HG03175 (cell line): Measurements from ENCODE around the gene KRTAP10-4.
"Not testable (repeated sequence)": the region's sequence is repeated elsewhere in the genome, so short reads cannot be mapped to it uniquely, and the experiment has no call there.

Experiments
- ATAC-seq: cut with Tn5 transposase; IDR thresholded peaks from one replicate; pipeline ENCODE4 v1.9.1; 2021; ENCODE audit warnings: mild to moderate bottlenecking, moderate library complexity; ENCODE audit not compliant: unreplicated experiment

KRTAP10-4 gene

GRCh38 chr21:44533891-44534627 is 39.5 kb upstream of the KRTAP10-4 start:
- ATAC-seq = no peak

DNA sequence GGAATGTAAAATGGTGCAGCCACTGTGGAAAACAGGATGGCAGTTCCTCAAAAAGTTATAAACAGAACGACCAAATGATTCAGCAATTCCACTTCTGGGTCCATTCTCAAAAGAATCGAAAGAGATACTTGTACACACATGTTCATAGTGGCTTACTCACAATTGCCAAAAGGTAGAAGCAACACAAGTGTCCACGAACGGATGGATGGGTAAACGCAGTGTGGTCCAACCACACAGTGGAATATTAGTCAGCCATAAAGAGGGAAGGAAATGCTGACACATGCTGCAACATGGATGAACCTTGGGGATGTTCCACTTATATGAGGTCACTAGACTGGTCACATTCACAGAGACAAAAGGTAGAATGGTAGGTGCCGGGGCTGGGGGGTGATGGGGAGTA is 38.8 kb upstream of the KRTAP10-4 start:
- ATAC-seq = no peak

DNA sequence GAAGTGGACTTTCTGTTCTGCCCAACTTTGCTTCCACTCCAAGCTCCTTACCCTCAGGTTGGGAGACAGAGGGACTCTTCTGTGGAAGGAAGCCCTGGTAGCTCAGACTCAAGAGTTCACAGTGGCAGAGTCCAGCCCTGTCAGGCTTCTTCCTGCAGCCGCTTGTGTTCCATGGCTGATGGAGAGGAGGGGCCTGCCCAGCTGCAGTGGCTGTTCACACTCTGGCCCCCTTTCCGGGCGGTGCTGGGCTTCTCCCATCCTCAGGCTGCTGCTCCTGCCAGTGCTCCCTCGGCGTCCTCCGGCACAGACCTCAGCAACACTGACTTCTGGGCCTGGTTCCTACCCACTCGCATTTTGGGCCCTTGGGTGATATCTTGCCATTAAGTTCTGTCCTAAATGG is 37.6 kb upstream of the KRTAP10-4 start:
- no peak for ATAC-seq

DNA sequence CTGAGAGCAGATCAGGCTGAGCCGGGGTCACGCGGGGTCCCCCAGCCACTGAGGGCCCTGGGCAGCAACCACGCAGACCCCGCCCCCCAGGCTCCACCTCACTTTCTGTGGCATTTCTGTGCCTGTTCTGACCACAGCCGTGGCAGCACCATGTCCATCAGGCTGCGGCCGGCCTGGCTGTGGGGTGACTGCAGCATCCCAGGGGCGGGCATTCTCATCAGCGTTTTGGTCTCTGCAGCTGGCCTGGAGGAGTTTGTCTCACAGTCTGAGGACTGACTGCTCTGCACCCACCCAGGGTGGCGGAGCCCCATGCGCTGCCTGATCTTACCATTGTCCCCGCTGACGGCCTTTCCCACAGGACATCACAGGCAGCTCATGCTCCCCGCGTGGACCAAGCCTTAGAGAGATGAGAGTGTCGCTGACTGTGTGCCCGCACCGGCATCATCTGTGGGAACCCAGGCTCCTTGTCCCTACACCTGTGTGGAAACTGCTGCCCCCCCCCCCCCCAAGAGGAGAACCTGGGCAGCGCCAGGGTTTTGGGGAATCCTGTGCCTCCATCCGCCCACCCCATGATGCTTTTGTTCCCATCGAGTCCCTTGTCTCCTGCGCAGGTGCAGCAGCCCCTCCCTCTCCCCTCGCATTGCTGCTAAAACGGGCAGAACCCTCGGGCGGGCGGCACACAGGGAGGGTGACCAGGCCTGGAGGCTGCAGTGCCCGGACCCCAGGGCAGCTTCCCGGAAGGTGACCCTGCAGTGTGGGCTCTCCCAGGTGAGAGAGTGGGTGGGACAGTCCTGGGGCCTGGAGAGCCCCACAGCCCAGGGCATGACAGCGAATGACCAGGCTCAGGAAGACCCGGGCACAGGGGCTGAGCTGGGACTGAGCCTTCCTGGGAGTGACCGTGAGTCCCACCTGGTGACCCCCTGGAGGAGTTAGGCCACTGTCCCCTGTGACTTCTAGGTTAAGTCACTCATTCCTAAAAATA is 35.3 kb upstream of the KRTAP10-4 start:
- ATAC-seq = no peak

- ATAC-seq = no peak
Observed at GRCh38 chr21:44539046-44539445, 34.5 kb upstream of the KRTAP10-4 start.

GRCh38 chr21:44539991-44540666 is 33.4 kb upstream of the KRTAP10-4 start, which contains the start of gene KRTAP10-1:
TSS of gene KRTAP10-1 (minus strand) at chr21:44540195. CDS start at chr21:44540150, 45 bp downstream.
- ATAC-seq = no peak

GRCh38 chr21:44540741-44541288 is 32.7 kb upstream of the KRTAP10-4 start:
- ATAC-seq = no peak

GRCh38 chr21:44542716-44543115 is 30.8 kb upstream of the KRTAP10-4 start:
- ATAC-seq = no peak

DNA sequence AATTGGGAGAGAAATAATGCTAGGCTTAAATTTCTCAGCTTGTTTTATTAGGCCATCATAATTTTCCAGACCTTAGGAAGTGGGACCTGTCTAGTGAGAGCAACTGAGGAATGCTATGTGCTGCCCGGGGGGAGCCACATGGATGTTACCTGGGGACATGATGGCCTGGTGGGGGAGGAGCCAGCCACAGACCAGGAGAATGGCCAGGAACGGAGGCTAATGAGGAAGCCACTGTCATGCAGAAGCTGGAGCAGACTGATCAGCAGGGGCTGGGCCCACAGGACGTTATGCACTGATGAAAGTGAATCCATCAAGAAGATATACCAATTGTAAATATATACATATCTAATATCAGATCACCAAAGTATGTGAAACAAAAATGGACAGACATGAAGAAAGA is 29.0 kb upstream of the KRTAP10-4 start:
- ATAC-seq = no peak

DNA sequence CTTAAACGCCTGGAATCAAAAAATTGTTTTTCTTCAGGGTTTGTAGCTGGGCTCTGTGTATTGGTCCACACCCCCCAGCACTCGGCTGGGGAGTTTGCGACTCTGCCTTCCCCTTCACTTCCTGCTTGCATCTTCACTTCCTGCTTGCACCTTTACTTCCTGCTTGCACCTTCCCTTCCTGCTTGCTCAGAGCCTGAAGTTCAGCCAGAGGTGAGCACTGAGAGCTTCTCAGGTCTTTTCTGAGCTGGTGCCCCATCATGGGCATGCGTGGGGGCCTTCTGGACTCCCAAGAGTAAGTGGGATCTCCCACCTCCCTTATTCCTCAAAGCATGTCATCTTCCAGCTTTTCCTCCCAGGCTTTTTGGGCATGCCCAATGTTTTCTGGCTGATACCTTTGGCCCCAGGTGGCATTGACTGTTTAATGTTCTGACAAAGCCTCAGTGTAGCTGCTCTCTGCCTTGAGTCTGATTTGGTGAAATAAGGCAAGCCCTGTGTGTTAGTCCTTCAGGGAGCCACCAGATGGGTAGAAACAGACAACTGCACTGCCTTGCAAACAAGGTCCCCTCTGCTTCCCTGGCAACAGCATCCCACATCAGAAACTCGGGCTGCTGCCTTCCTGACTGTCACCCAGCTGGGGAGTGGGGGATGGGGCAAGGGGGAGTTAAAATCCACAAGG is 25.7 kb upstream of the KRTAP10-4 start:
- no peak for ATAC-seq

- ATAC-seq = no peak
Observed at GRCh38 chr21:44548381-44548780, 25.1 kb upstream of the KRTAP10-4 start.

DNA sequence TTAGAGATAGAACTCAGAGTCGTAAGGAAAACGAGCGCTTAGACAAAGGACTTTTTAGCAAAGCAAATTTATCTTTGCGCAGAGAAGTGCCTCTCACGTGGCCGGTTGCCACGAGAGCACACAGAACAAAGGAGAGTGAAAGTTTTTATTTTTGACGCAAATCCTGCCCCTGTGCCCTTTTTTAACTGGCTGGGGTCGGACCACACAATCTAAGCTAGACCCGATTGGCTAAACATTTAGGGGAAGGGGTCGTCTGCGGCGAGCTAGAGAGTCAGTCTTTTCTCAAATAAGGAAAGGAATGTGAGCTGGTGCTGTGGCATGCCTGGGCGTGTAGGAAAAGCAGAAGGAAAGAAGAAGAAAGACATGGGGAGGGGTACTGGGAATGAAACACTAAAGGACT is 24.6 kb upstream of the KRTAP10-4 start:
- no peak for ATAC-seq

- no peak for ATAC-seq
Observed at GRCh38 chr21:44549525-44550211, 23.9 kb upstream of the KRTAP10-4 start.

DNA sequence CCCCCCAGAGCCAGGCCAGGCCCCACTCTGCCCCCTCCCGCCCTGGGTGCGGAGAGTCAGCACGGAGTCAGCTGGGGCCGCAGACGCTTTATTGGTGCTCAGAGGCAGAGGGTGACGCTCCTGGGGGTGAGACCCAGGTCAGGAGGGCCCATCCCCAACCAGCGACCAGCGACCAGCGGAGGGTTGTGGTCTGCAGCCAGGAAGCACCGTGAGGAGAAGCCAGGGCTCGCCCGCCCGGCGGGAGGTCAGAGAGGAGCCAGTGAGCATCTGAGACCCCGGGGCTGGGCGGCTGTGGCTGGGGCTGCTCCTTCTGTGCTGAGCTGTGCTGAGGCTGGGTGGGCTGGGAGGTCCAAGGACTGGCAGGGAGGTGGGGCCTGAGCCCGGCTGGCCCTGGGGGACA is 23.2 kb upstream of the KRTAP10-4 start:
- ATAC-seq = not testable (repeated sequence)

GRCh38 chr21:44550807-44551206 is 22.7 kb upstream of the KRTAP10-4 start:
- ATAC-seq = no peak

DNA sequence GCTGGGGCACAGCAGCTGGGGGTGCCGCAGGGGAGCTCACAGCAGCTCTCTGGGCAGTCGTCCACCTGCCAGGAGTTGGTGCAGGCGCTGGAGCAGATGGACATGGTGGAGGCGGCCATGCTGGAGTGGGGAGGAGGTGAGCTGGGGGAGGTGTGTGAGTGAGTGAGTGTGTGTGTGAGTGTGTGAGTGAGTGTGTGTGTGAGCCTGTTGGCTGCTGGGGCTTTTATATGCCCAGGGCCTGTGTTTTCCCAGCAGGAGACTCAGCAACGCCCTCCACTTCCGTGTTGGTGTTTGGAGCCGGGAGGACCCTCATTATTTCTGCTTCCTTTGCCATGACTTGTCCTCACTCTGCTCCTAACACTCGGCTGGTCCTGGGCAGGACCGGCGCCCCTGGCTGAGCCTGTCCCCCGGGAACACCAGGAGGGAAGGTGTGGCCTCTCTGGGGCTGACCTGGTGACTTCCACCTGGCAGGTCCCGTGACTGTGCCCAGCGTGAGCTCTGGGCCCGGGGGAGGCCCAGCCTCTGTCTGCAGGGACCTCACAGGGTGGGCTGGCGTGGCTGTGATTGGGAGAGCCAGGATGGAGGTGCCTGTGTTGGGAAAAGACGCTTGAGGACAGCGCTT is 22.1 kb upstream of the KRTAP10-4 start, which contains the start of gene KRTAP10-2:
TSS of gene KRTAP10-2 (minus strand) at position 166 of the 622 bp plus-strand sequence. CDS start at position 119, 47 bp downstream.
- ATAC-seq = no peak

DNA sequence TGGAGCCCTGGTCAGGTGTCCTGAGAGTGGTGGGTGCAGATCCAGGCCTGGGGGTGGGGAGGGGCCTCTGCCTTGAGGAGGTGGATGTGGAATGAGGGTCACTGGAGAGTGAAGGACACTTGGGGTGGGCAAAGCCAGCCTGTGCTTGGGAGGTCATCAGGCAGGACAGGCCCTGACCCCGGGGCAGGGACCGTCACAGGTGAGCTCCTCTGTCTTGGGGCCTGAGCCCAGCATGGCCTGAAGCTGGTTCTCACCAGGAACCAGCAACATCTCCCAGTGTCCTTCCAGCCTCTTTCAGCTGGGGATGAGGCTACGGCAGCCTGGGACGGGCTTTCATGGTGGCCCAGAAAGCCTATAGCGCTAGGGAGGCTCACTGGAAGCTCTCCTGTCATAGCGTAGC is 21.4 kb upstream of the KRTAP10-4 start:
- ATAC-seq = no peak

- no peak for ATAC-seq
Observed at GRCh38 chr21:44552681-44553080, 20.8 kb upstream of the KRTAP10-4 start.

DNA sequence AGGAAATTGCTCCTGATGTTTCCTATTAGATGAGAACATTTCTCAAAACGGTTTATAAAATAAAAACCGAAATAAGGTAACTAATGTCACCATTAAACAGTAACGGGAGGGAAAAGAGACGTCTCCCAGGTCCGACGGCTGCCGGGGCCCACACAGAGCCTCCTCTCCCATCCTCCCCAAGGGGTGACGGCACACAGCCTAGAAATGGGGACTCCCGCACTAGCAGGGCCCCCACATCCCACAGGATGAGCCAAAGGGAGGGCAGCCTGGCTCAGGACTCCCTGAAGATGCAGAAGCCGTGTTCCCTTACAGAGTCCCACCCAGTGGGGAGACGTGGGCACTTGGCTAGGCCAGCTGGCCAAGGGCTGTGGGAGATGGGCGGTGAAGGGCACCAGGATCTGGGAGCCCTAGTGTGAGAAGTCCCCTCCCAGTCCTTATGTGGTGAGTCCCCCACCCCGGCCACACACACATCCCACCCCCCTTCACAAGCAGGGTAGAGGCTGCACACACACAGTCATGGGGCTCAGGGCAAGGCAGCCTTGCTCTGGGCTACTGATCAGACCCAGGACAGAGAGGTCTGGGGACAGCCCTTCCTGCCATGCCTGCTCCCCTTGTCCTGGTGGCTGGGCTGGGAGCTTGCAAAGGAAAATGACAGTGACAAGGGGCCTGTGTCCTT is 18.2 kb upstream of the KRTAP10-4 start:
- no peak for ATAC-seq
